NCI-H2029 treated with DMSO at 0.1 percent for 48 hours (cell line): Measurements from ENCODE around the gene MED25.

Source experiments
- DNase-seq: peaks from one replicate; lab custom pipeline; 2025; lab: John Stamatoyannopoulos, UW

Gene MED25

DNA sequence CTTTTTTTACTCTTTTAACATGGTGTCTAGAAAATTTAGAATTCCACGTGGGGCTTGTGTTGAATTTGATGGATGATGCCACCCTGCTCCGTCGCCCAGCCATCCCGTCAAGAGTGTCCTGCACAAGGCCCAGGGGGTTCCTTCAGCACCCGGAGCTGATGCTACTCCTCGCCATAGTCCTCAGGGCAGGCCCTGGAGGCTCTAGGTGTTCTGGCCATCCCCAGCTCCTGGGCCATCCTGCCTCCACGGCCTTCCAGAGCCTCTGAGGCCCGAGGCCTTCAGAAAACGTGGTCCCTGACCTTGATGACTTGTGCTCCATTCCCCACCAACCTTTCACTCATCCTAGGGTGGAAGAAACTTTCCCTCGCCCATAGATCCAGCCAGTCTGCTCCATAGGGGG, 55.7 kb downstream of the MED25 start:
- DNase-seq, result no peak

- no peak for DNase-seq
Measured at GRCh38 chr19:49874503-49875157, 56.5 kb downstream of the MED25 start.

- DNase-seq, result no peak
Measured at GRCh38 chr19:49875177-49875576, 57.1 kb downstream of the MED25 start.

GRCh38 chr19:49875857-49876421, 57.9 kb downstream of the MED25 start:
- no peak for DNase-seq

- DNase-seq, result peak; percentile 98
Measured at GRCh38 chr19:49876422-49877019, 58.4 kb downstream of the MED25 start.

DNA sequence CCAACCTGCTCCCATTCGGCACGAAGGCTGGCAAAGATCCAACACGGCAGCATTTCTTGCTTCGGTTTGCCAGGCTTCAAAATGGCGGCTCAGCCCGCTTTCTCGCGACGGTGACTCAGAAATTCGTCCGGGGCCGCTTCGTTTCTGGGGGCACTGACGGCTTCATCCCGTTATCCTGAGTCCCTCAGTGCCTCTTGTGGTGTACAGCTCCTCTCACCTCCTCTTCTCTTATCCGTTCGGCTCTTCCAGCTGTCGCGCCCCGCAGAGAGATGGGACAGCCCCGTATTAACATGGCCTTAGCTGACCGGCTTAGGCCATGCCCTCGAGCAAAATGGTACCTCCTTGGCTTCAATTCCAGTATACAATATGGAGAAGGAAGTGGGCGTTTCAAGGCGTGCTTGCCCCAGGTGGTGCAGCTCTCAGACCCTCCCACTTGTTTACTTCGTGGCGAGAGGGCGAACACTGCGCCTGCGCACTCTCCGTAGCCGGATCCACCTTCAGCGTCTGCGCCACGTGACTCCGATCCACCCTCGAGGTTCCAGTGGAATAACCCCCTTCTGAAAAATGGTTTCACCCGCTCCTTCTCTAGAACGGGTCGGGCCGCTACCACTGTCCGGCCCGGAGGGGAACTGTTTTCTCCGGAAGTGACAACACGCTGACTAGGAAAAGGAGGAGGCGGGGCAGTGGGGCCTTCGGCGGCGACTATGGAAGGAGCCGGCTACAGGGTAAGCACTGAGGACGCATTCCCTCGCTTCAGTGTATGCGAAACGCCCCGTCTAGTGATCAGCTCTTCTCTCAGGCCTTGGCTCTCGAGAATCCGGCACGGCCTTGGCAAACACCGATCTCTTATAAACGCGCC, 59.2 kb downstream of the MED25 start, which contains the start of the genes AKT1S1 and TBC1D17:
TSS of gene AKT1S1 (minus strand) at position 336 of the 859 bp plus-strand sequence. CDS start 4,060 bp downstream, outside the sequence.
TSS of gene TBC1D17 (plus strand) at position 683 of the 859 bp plus-strand sequence. CDS start at position 705, 22 bp downstream.
- peak; percentile 99 for DNase-seq

GRCh38 chr19:49877879-49878743, 60.0 kb downstream of the MED25 start:
- DNase-seq, result no peak

- DNase-seq, result no peak
Measured at GRCh38 chr19:49878744-49879070, 60.6 kb downstream of the MED25 start.

DNA sequence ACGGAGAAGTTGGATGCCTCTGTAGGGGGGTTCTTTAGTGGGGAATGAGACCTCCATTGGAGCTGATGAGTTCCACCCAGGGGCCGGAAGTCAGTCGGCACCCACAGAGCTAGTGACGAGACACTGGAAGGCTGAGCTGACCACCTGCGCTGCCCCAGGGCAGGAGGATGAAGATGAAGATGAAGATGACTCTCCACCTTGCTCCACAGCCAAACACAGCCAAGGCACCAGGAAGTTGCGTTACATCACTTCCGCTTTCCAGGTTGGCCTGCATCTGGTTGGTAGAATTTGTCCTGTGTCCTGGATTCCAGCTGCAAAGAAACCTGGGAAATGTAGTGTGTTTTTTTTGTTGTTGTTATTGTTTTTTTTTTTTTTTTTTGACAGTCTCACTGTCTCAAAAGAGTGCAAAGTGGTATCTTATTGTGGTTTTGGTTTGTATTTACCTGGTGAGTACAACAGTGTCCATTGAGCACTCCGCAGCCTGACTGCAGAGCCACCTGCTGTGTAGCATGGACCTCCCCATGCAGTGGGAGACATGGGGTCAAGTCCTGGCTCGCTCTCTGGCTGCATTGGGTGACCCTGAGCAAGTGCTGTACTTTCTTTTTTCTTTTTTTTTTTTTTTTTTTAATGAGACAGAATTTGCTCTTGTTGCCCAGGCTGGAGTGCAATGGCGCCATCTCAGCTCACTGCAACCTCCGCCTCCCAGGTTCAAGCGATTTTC, 61.3 kb downstream of the MED25 start:
- no peak for DNase-seq

GRCh38 chr19:49880162-49880869, 62.2 kb downstream of the MED25 start:
- no peak for DNase-seq

- no peak for DNase-seq
Measured at GRCh38 chr19:49881186-49881585, 63.1 kb downstream of the MED25 start.

- DNase-seq, result no peak
Measured at GRCh38 chr19:49881672-49882394, 63.7 kb downstream of the MED25 start.

GRCh38 chr19:49882643-49883042, 64.6 kb downstream of the MED25 start:
- DNase-seq, result no peak

DNA sequence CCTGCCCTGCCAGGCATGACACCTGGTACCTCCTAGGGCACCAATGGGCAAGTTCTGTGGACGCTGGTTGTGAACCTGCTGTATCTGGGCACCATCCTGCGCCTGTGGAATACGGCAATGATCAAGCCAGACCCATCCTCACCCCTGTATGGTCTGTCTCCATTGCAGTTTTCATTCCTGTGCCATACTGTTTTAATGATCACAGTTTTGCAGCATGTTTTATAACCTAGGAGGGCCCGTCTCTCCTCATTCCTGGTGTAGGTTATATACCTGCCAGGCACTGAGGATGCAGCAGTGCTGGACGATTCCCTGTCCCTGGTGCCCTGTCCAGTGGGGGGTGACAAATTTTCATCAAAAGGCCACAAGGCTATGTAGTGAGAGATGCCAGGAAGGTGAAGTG, 65.0 kb downstream of the MED25 start:
- DNase-seq, result no peak

DNA sequence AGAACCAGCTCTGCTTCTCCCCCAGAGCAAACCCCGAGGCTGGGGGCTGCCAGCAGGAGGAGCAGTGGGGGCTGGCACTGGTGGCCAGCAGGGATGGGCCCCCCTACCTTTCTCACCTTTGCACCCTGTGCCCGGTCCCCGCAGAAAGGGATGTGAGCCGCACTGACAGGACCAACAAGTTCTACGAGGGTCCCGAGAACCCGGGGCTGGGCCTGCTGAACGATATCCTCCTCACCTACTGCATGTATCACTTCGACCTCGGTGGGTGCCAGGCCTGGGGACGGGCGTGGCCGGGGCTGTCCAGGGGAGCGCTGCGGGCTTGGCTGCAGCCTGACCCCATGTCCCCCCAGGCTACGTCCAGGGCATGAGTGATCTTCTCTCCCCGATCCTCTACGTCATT, 66.0 kb downstream of the MED25 start:
- no peak for DNase-seq

- DNase-seq, result no peak
Measured at GRCh38 chr19:49884760-49885159, 66.7 kb downstream of the MED25 start.
